SU-DHL-6 (cell line): ENCODE measurements around the gene PTPRK.

Source experiments
- H2AFZ ChIP-seq: fragments of 200-600 bp; sonication (generic); 2 replicates; pipeline ENCODE4 v1.6.1; 2014; ENCODE audit warnings: low read depth, mild to moderate bottlenecking, moderate library complexity, mixed read lengths, antibody characterized with exemption, low read length; ENCODE audit not compliant: severe bottlenecking
- H3F3A ChIP-seq: fragments of 200-600 bp; shearing (Covaris generic); 2 replicates; pipeline ENCODE4 v1.6.0; 2016; ENCODE audit warnings: antibody characterized with exemption, mild to moderate bottlenecking; ENCODE audit not compliant: insufficient read depth
- H3K27ac ChIP-seq: fragments of 200-600 bp; sonication (generic); 2 replicates; pipeline ENCODE4 v1.5.1; 2016; ENCODE audit warnings: low read depth, mild to moderate bottlenecking, low read length, moderate library complexity, mixed read lengths
- H3K27me3 ChIP-seq: fragments of 200-600 bp; sonication (generic), shearing (Covaris generic); 2 replicates; pipeline ENCODE4 v1.6.0; 2014; ENCODE audit warnings: mild to moderate bottlenecking, low read length
- H3K36me3 ChIP-seq: fragments of 200-600 bp; sonication (generic); 2 replicates; pipeline ENCODE4 v1.6.1; 2014; ENCODE audit warnings: mild to moderate bottlenecking, low read length, mixed read lengths
- H3K4me2 ChIP-seq: fragments of 300-600, 200-600 bp; shearing (Covaris generic), sonication (generic); 2 replicates; pipeline ENCODE4 v1.6.0; 2014; ENCODE audit warnings: low read length, low read depth, mild to moderate bottlenecking; ENCODE audit not compliant: poor library complexity, severe bottlenecking
- H3K4me3 ChIP-seq: fragments of 200-600 bp; sonication (generic); 2 replicates; pipeline ENCODE4 v1.5.1; 2014; ENCODE audit warnings: antibody characterized with exemption, low read length, mild to moderate bottlenecking, mixed read lengths; ENCODE audit not compliant: insufficient read depth, poor library complexity, severe bottlenecking
- H3K79me2 ChIP-seq: fragments of 200-600 bp; sonication (generic); 2 replicates; pipeline ENCODE4 v1.6.1; 2014; ENCODE audit warnings: mild to moderate bottlenecking, low read length, moderate library complexity; ENCODE audit not compliant: insufficient read depth
- H3K9ac ChIP-seq: fragments of 200-600 bp; sonication (generic); 2 replicates; pipeline ENCODE4 v1.7.0; 2014; ENCODE audit warnings: mild to moderate bottlenecking, low read length
- H3K9me2 ChIP-seq: fragments of 200-600 bp; sonication (generic); replicated peaks from 2 replicates; pipeline ENCODE4 v1.6.1; 2014; ENCODE audit warnings: low read length; ENCODE audit not compliant: insufficient read depth
- H3K9me3 ChIP-seq: fragments of 200-600 bp; sonication (generic); 2 replicates; pipeline ENCODE4 v1.6.1; 2014; ENCODE audit warnings: low read length, mixed read lengths; ENCODE audit not compliant: insufficient read depth
- H4K20me1 ChIP-seq: fragments of 200-600 bp; sonication (generic); 2 replicates; pipeline ENCODE4 v1.6.1; 2014; ENCODE audit warnings: low read depth, mild to moderate bottlenecking, antibody characterized with exemption, low read length, moderate library complexity, mixed read lengths
- CTCF ChIP-seq: fragments of 200-600 bp; sonication (generic); IDR thresholded peaks from one replicate; pipeline ENCODE4 v1.5.1; 2017; ENCODE audit warnings: antibody characterized with exemption, mild to moderate bottlenecking, low read length, moderate library complexity; ENCODE audit not compliant: insufficient read depth, poor library complexity, severe bottlenecking
- EZH2phosphoT487 ChIP-seq: fragments of 200-600 bp; sonication (generic), shearing (Covaris generic); conservative IDR thresholded peaks from 2 replicates; pipeline ENCODE4 v1.6.1; 2018; ENCODE audit warnings: mild to moderate bottlenecking, antibody characterized with exemption, low read length, moderate library complexity, mixed read lengths

PTPRK gene

GRCh38 chr6:128271011-128271410 lies 249.4 kb downstream of the PTPRK start:
- TF ChIP-seq CTCF (no peak), EZH2phosphoT487 (no peak)
- Histone ChIP-seq H3K36me3 (no peaks in the 10 kb centered on the region), H3K4me3 (no peak overlapping the region), H3K4me2 (no peak overlapping the region), H3K9me3 (no peaks in the 10 kb centered on the region), H4K20me1 (no peaks in the 10 kb centered on the region), H3K9me2 (no peaks in the 10 kb centered on the region), H3K27me3 (no peaks in the 10 kb centered on the region), H3K27ac (no peak overlapping the region), H3F3A (no peaks in the 10 kb centered on the region), H2AFZ (no peak overlapping the region), H3K79me2 (no peaks in the 10 kb centered on the region), H3K9ac (no peak overlapping the region)

GRCh38 chr6:128266946-128267345 lies 253.5 kb downstream of the PTPRK start:
- Histone ChIP-seq H3K27me3 (no peaks in the 10 kb centered on the region), H3K4me3 (no peak overlapping the region), H3K4me2 (no peak overlapping the region), H3K27ac (no peak overlapping the region), H3K79me2 (no peaks in the 10 kb centered on the region), H4K20me1 (no peaks in the 10 kb centered on the region), H3K36me3 (no peaks in the 10 kb centered on the region), H3K9ac (no peak overlapping the region), H3K9me2 (no peaks in the 10 kb centered on the region), H2AFZ (no peak overlapping the region), H3F3A (no peaks in the 10 kb centered on the region), H3K9me3 (no peaks in the 10 kb centered on the region)
- TF ChIP-seq EZH2phosphoT487: no peak
- TF ChIP-seq CTCF: no peak

GRCh38 chr6:128265706-128266105 lies 254.7 kb downstream of the PTPRK start:
- Histone ChIP-seq H3K27ac (no peak overlapping the region), H3K27me3 (no peaks in the 10 kb centered on the region), H4K20me1 (no peaks in the 10 kb centered on the region), H3K9ac (no peak overlapping the region), H3K9me2 (no peaks in the 10 kb centered on the region), H3K4me3 (no peak overlapping the region), H3K4me2 (no peak overlapping the region), H3K36me3 (no peaks in the 10 kb centered on the region), H3K9me3 (no peaks in the 10 kb centered on the region), H3F3A (no peaks in the 10 kb centered on the region), H2AFZ (no peak overlapping the region), H3K79me2 (no peaks in the 10 kb centered on the region)
- TF ChIP-seq CTCF: no peak
- TF ChIP-seq EZH2phosphoT487: no peak
